NCI-H2227 (cell line): ENCODE measurements around the gene ARHGAP15.

Experiments
- DNase-seq: peaks from one replicate; lab custom pipeline; 2025; ENCODE audit not compliant: unreplicated experiment; lab: John Stamatoyannopoulos, UW

ARHGAP15 gene

DNA sequence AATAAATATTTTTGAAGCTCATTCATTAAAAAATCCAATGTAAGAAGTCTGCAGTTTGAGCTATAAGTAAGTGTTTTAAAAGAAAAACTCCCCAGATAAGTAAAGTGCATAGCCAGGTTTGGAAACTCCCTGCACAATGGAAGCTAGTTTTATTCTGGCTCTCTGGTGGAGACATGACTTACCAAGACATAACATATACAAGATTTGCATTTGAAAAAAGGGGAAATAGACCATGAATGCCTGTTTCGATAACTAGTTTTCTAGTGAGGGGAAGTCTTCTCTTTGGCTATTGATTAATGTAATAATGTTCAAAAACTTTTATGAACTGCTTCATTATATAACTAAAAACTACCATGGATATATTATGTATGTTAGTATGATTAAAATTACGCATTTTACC lies 435.2 kb downstream of the ARHGAP15 start:
- no peak for DNase-seq

DNA sequence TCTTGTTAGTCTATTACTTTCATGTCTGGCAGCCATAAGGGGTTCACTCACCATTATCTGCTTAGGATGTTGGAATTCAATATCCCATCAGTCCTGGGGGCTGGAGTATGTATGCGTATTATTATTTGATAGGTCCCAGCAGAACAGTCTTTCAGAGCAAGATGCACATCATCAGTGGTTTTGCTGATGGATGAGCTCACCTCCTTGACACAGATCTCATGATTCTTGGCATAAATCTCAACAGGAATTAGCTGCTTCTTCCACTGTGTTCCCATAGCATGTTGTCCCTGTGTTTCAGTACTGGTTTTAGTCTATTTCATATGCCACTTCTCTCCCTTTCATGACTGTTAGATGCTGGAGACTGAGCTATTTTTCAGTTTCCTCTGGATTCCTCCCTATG lies 442.5 kb downstream of the ARHGAP15 start:
- DNase-seq, result no peak

DNA sequence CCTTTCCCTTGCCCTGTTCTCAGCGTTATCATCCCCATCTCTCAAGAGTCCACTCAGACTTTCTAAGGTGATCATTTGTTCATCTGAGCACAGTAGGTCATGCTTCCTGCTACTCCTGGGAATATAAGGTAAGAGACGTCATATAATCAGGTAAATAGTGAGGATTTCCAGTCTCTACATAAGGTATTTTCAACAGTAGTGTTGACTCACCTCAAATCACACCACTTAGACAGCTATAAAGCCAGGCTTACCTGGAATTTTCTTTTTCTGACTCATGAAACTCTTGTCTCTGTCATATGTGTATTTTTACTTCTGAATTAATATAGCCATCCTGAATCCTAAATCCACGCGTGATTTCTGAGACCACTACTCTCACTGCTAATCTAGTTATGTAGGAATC lies 443.2 kb downstream of the ARHGAP15 start:
- no peak for DNase-seq

DNA sequence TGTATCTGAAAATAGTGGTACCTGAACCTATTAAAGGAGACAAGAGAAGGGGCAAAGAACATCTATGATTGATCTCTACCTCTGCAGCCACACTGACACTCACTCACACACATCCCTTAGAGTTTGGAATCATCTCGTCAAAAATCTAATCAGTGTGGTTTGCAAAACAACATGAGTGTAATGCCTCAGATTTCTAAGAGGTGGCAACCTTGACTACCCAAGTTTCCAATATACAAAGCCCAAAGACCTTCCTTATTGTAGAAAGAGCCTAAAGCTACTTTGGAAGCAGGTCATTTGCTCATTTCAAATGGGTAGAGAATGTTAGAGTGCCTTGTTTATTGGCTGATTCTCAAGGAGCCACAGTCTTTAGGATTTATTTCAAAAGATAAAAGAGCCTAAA lies 444.9 kb downstream of the ARHGAP15 start:
- DNase-seq, result no peak

DNA sequence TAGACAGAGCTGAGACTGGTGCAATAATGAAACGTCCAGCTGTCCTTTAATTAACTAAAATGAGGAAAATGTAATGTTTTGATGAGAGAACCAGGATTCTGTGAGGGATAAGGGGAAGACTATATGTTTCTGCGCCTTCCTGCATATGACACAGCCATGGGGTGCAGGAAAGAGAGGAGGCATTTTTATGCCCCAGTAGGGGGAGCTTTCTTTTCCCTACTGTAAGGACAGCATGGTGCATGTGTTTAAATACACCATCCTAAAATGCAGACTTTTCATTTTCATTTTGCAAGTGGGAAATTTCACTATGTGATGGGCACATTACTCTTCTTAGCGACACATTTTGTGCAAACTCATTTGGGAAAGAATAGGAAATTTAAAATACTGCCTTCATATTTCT lies 446.1 kb downstream of the ARHGAP15 start:
- DNase-seq, result no peak

DNA sequence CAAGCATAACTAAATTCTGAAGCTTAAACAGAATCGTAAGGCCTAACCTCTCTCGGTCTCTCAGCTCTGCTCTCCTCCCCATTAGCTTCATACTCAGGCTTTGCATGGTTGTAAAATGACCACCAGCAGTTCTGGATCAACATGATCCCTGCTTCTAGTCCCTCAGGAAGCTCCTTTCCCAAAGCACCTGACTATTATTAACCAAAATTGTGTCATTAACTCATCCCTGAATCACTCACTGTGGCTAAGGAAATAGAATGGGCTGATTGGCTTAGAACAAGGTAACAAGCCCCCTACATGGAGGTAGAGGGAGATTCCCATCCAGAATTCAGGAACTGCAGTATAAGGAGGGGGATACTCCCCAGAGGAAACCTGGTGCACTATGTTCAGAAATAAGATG lies 448.3 kb downstream of the ARHGAP15 start:
- no peak for DNase-seq

DNA sequence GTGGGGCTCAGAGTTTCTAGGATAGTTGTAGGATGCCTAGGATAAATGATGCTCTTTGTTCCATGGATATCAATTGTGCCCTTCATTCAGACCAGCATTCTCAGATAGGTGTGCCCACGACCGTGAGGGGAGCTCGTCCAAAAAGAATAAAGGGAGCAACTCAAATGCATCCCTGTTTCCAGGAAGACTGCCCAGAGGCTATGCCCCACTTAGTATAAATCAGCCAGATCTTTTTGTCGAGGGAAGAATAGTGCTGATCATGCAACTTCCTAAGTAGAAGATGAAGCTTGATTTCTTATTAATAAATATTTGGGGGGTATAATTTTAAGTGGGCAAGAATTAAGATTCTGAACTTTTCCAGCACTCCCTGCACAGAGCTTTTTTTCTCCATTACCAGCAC lies 450.2 kb downstream of the ARHGAP15 start:
- DNase-seq, result no peak

DNA sequence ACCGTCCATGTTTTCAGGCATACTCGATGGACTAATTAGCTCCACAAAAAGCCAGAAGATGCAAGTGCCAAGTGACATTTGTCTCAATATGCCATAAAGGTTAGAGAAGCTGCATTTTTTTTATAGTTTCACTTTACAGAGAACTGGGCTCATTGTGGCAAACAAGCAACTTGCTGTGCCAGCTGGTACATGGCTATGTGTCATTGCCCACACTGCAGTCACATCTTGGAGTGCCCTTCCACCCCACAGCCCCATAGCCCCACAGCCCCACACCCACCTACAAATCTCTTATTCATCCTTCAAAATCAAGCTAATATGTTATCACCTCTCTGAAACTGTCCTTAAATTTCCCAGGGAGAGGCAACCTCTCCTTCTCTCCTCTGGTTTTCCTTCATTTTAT lies 451.9 kb downstream of the ARHGAP15 start:
- peak; percentile 9 for DNase-seq

DNA sequence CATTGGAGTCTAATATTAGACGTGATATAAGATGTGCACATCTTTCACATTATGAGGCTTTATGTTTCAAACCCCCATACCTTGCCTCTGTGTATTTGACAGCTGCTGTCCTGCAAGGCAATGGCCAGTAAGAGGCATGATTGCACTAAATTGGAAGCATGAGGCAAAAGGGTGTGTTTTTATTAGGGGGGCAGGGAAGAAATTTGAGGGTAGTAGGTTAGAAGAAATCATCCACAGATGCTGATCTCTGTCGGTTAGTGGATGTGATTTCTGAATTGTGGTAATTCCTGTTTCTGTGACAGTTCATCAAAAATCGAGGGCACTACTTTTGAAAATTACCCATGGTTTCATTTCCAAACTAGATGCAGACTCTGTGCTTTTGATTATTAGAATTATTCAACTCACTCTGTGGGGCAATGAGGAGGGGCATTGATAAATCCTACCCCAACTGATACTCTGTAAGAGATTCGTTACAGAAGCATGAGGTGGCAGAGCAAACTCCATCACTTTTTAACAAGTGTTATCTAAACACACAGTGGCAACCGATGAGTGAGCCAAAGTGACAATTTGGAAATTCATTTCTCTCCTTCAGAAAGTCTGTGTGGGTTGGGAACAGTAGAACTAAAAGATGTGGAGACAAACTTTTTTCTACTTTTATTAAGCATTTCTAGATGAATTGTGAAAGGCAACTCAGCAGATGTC lies 453.0 kb downstream of the ARHGAP15 start:
- peak; percentile 60 for DNase-seq

DNA sequence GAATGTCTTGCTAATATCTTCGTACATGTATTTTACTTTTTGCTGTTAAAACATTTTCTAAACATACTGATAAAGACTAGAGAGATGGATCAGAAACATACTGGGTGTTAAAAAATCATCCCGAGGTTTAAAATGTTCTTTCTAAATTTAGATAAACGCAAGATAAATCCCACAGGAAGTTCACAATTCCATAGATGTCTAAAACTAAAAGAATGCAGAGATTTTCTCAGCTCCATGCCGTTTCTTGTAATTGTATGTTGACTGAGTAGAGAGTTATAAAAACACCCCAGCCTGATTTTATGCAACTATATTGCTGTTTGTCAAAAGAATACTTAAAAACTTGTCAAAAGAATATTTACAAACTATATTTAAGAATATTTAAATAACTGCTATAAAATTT lies 455.7 kb downstream of the ARHGAP15 start:
- DNase-seq, result no peak

DNA sequence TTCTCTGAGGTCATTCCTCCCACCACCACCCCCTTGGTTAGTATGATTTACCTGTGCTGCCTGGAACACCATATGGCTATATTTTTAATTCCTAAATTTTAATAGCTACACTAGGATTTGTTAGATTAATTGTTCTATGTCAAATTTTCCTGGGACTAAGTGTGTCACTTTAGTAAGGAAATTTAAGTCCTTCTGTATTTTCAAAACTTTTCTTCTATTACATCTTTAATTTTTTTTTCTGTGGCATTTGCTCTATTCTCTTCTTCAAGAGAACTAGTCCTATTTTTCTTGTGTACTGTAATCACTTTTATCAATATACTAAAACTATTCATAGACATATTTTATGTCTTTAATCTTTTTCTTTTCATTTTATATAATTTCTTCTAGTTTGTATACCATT lies 456.9 kb downstream of the ARHGAP15 start:
- DNase-seq, result no peak

DNA sequence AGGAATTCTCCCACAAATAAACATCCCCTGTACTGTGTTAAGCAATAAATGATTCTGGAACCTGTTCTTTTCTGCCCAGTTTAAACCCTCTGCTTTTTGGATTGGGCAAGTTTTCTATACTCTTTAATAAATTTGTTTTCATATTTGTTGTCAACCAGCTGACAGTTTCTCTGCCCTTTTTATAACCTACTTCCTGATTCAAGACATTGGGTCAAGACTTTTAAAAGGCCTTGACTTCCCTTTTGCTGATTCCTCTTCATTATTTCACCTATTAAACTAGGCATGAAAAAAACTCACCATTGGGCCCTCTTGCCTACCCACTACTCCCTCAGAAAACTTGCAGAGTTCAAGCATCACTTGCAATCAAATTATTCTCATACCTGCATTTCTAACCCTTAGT lies 459.5 kb downstream of the ARHGAP15 start:
- no peak for DNase-seq

DNA sequence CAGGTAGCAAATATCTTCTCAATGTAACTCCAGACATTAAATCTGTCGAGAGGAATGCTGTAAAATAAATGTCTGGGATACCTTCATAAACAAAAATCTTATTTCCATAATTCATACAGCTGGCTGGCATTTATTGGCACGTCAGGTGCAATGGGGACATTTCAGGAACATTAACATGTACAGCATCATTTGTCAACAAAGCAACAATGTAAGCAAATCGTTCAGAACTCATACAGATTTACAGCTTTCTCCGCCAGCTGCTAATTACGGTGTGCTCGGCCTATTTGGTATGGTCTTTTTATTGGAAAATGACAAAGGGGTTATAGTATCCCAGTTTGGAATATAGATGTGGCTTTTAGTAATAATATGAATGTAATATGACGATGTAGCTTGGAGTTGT lies 464.9 kb downstream of the ARHGAP15 start:
- DNase-seq, result no peak

DNA sequence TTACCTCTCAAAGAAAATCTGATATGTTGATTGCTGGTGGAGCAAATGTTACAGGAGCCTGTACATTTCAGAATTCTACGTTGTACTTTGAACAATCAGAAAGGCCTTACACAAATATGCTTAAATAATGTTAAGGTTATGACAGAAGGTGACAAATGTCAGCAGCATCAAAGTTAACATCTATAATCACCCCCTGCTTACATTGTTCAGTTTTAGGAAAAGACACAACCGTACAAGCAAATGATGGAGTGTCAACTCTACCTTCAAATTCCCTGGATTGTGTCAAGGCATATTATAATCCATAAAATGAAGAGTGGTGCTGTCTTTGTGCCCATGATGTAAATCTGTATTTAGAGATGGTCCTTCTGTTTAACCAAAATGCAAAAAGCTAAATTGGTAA lies 465.5 kb downstream of the ARHGAP15 start:
- no peak for DNase-seq

DNA sequence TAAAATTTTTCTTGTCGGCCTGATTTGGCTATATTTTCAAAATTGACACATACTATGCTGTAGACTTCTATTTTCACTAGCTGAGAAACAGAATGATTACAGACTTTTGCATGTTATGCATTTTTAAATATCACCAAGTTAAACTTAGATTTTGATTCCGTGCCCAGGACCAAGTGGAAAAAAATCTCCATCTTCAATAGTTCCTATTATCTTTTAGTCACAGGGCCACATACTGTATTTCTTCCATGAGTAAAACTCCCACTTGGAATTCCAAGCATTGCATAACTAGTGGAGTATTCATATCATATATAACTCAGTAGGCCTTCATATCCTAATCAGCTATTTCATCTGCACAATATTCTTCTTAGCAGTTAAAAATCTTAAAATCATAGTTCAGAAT lies 470.9 kb downstream of the ARHGAP15 start:
- DNase-seq, result no peak

DNA sequence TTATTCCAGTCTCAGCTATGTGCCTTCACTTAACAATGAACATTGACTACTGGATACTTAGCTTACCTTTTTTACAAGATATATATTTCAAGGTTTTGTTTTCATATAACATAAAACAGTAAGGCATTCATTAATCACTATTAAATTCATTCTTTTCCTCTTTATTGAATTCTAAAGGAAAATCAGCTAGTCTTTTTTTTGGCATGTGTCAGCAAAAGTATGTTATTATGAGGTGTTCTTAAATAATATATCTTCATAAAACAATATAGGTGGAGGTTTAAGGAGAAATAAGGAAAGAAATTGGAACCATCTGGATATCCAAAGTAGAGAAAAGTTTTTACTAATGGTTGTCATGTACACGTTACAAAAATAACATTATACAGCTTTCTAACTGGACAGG lies 472.6 kb downstream of the ARHGAP15 start:
- no peak for DNase-seq

DNA sequence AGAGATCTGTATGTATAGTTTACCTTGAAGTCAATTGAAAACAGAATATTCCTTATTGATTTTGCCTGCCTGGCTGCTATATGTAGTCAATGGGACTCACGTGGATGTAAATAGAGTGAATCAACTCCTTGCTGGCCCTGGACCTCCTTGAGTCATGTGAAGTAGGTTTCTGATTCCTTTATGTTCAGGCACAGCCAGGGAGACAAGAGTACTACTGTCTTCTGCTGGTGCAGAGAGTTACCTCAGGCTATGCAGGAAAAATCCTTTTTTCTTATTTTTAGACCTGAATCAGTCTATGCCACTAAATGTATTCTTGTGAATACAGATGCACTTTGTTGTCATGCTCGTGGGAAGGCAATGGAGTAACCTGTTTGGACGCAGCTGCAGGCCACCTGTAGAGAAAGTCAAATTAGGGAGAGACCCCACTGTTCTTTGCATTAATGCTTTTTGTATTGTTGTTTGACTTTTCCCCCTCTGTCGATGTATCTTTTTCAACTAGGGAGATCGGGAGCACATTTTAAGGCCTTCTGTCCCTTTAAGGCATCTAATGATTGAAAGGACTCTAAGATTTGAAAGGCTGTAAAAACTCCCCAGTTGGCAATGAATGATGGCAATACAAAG lies 473.9 kb downstream of the ARHGAP15 start:
- DNase-seq, result no peak

DNA sequence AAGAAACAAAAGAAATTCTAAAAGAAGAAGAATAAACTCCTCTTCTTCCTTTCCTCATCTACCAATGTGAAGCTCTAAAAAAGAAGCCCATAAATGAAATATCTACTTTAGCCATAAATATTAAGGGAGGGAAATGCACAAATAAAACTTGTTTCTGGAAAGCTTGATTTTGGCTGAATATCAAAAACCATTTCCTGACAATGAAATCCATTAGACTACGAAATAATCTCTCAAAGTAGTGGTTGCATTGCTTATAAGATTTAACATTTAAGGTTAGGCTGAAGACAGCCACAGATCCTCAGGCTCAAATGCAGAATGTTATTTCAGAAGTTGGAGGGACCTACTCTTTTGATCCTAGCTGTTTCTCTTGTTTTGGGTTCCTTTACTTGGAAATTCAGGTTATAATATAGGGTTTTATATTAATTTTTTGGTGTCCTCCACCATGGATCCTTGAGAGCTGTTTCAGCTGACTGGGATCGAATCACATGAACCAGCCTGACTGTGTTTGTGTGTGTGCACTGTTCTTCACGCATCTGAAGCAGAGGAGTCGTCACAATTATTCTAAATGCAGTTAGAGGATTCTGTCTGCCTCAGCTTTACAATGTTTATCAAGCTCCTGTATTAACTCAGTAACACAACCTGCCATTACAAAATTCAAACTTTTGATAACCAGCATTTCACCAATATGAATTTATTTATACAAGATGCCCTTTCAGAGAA lies 474.8 kb downstream of the ARHGAP15 start:
- DNase-seq, result no peak

DNA sequence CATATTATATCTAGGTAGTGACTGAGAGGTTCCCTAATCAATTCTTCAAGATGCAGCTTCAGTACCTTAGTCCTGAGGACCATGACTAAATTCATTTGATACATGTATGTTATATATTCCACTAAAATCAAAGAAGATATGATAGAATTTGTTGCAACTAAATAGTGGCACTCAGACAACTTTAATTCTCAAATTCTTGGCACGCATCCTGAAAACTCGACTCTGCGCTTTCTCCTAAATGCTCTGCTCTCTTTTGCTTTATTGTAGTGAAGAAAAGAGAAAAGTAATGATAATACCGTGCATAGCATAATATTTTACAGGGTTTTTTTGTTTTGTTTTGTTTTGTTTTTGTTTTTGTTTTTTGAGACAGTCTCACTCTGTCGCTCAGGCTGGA lies 475.3 kb downstream of the ARHGAP15 start:
- no peak for DNase-seq

DNA sequence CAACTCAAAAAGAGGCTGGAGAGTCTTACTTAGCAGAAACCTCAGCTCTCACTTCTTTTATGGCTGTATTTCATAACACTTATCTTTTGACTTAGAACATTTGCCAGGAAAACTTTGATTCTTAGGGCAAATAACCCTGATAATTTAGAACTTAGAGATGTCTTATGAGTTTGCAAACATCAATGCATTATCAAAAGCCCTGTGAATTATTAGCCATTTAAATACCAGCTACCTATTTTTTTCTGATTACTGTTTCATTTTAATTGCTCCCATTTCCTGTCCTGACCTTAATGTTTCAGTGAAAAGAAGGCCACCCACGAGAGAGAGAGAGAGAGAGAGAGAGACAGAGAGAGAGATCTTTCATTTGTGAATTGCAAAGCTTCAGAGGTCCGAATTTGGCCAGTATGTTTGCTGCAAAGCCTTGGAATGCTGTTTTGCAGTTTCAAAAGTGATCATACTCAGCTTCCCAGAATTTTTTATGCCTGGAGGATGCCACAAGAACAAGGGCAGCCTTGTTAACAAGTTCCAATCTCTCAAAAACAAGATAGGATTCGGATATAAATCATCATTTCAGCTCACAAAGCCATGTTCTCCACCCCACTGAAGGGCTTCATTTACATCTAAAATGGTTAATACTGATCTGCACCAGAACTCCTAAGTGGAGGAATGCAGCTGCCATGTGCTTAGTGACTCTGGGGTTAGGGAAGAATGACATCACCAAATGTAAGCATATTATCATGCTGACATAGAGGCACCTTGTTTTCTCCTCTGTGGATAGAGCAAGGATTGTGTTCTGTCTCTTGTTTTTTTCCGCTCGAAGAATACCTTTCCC lies 478.2 kb downstream of the ARHGAP15 start:
- peak; percentile 32 for DNase-seq

DNA sequence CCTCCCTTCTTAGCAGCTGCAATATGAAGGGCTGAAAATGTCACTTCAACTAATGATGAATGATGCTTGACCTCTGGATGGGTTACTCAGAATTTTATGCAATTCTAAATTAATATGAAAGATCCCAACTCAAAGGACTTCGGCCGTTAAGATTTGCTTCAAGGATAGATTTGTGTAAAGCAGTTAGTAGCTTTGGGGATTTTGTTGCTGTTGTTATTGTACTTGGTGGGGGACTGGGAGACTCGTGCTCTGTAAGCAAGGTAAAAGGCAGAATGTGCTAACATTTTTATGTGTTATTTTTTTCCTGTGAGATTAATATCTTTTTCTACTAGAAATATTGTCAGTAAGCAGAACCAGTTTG lies 478.8 kb downstream of the ARHGAP15 start:
- no peak for DNase-seq

DNA sequence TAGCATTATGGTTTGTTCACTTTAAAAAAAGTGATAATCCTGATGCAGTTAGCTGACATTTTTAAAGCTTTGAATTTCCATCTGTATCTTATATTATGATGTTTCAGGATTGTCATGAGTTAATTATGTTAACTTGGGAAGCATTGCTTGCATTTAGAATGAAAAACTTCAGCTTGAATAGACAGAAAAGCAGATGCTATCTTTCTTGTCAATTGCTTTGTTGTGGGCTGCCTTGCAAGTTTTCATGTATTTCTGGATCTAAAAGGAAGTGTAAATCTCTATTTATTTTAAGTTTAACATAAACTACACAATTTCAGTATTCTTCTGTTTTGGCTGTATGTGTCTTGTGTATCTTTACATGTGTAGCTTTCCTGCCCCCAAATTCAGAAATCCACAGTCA lies 479.5 kb downstream of the ARHGAP15 start:
- DNase-seq, result no peak
